GM12801 (cell line): Measurements from ENCODE around the gene DDAH2.

Experiments
- TF ChIP-seq, protein P1 (sequence below): IDR thresholded peaks from one replicate; pipeline ENCODE4 v1.5.1; 2011; ENCODE audit warnings: control low read depth; ENCODE audit not compliant: insufficient read length; ENCODE audit errors: extremely low read depth

The DDAH2 gene

GRCh38 chr6:31727717-31728671 lies 1.1 kb downstream of the DDAH2 start:
- TF ChIP-seq, protein P1, sequence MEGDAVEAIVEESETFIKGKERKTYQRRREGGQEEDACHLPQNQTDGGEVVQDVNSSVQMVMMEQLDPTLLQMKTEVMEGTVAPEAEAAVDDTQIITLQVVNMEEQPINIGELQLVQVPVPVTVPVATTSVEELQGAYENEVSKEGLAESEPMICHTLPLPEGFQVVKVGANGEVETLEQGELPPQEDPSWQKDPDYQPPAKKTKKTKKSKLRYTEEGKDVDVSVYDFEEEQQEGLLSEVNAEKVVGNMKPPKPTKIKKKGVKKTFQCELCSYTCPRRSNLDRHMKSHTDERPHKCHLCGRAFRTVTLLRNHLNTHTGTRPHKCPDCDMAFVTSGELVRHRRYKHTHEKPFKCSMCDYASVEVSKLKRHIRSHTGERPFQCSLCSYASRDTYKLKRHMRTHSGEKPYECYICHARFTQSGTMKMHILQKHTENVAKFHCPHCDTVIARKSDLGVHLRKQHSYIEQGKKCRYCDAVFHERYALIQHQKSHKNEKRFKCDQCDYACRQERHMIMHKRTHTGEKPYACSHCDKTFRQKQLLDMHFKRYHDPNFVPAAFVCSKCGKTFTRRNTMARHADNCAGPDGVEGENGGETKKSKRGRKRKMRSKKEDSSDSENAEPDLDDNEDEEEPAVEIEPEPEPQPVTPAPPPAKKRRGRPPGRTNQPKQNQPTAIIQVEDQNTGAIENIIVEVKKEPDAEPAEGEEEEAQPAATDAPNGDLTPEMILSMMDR: no peak

DNA sequence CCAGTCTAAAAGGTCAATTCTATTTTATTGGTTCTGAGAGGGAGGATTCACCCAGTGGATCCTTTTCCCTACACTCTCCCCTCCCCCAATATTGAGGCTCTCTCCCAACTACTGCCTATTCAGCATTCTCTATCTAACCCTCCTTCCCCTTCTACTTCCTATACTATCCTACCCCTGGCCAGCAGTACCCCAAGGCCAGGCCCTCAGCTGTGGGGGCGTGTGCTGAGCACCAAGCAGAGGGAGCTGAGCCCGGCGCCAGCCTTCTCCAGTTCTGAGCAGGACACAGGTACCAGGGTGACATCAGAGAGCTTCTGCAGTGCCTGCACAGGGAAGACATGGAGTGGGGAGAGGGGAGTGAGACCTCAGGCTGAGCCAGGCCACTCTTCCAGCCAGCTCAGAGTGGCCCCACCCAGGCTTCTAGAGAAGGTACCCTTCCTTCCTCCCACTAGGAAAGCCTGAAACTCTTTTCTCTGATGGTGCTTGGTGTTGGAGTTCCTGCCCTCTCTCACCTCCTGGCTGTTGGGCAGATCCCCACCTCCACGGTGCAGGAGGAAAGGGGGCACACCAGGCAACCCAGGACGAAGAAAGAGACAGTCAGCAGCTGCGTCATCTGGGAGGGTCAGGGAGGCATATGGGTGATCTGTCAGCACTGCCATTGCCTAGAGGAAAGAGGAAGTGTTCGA lies 1.9 kb downstream of the DDAH2 start:
- TF ChIP-seq, protein P1: no peak

- TF ChIP-seq, protein P1: no peak
Measured at GRCh38 chr6:31725502-31726350, 3.4 kb downstream of the DDAH2 start.

GRCh38 chr6:31723980-31724691 lies 5.0 kb downstream of the DDAH2 start:
- TF ChIP-seq, protein P1: no peak

- TF ChIP-seq, protein P1: no peak
Measured at GRCh38 chr6:31723245-31723979, 5.7 kb downstream of the DDAH2 start, which contains the start of gene MPIG6B. Gene MPIG6B (plus strand): TSS chr6:31723373. CDS start chr6:31723384, 11 bp downstream.

GRCh38 chr6:31722173-31722572 lies 6.9 kb downstream of the DDAH2 start:
- TF ChIP-seq, protein P1: no peak
